Renal cortex interstitium (tissue), 11 donors: ENCODE results near the gene MLPH. TPM values are rescaled to one million over a fixed set of nuclear protein-coding genes. Genes with fewer than 3 reads are reported as not detected.

Source experiments
- DNase-seq, 11 donors: peaks; one replicate each; pipeline ENCODE4 v3.0.0-alpha.2; 2013; ENCODE audit warnings: low read depth in 9 of 11, low spot score in 4 of 11; ENCODE audit errors: extremely low read depth in 1 of 11
- polyA plus RNA-seq, 3 donors: library from polyadenylated mRNA; unstranded; fragments of 120-200 nt; gene quantifications; one replicate each; pipeline ENCODE4 v1.2.1, GENCODE V29; 2013; ENCODE audit not compliant: insufficient read length in 3 of 3

The MLPH gene
- polyA plus RNA-seq, 3 donors, result 1.2 to 4.3 (median 2.2) TPM

GRCh38 chr2:237511433-237511832 is 24.4 kb downstream of the MLPH start:
- DNase-seq, result no peak

- no peak for DNase-seq
Observed at GRCh38 chr2:237511885-237512405, 24.9 kb downstream of the MLPH start.

GRCh38 chr2:237512774-237513466 is 25.9 kb downstream of the MLPH start:
- peak; percentile 77 to 93 (median 89) for DNase-seq

GRCh38 chr2:237513693-237514092 is 26.6 kb downstream of the MLPH start:
- DNase-seq, result no peak

GRCh38 chr2:237514474-237515130 is 27.6 kb downstream of the MLPH start:
- no peak for DNase-seq

- no peak for DNase-seq
Observed at GRCh38 chr2:237515166-237515565, 28.1 kb downstream of the MLPH start.

GRCh38 chr2:237515621-237516275 is 28.7 kb downstream of the MLPH start:
- no peak for DNase-seq

- no peak for DNase-seq
Observed at GRCh38 chr2:237517163-237517562, 30.1 kb downstream of the MLPH start.

GRCh38 chr2:237517990-237518389 is 30.9 kb downstream of the MLPH start:
- no peak for DNase-seq

- DNase-seq, result no peak
Observed at GRCh38 chr2:237519506-237520245, 32.6 kb downstream of the MLPH start.

- no peak for DNase-seq
Observed at GRCh38 chr2:237520290-237520689, 33.2 kb downstream of the MLPH start.

GRCh38 chr2:237524631-237525030 is 37.6 kb downstream of the MLPH start:
- DNase-seq, result no peak

- DNase-seq, result no peak
Observed at GRCh38 chr2:237525559-237526157, 38.6 kb downstream of the MLPH start.

GRCh38 chr2:237527233-237527632 is 40.2 kb downstream of the MLPH start:
- DNase-seq, result no peak

GRCh38 chr2:237527766-237528165 is 40.7 kb downstream of the MLPH start:
- DNase-seq, result no peak

- no peak for DNase-seq
Observed at GRCh38 chr2:237529452-237530402, 42.7 kb downstream of the MLPH start.

GRCh38 chr2:237530472-237531433 is 43.7 kb downstream of the MLPH start:
- no peak for DNase-seq
